HEK293T (cell line): ENCODE data around the gene PROM2.

Source experiments
- ARNT ChIP-seq: fragments of 450-650 bp; IDR thresholded peaks from 2 replicates; pipeline ENCODE4 v1.6.1; 2017; ENCODE audit warnings: mild to moderate bottlenecking
- BHLHE40 ChIP-seq: fragments of 450-650 bp; IDR thresholded peaks from 2 replicates; pipeline ENCODE4 v1.6.1; 2016; ENCODE audit warnings: mild to moderate bottlenecking, moderate library complexity, borderline replicate concordance
- ELF4 ChIP-seq: fragments of 450-650 bp; IDR thresholded peaks from 2 replicates; pipeline ENCODE4 v1.6.1; 2017; ENCODE audit warnings: antibody characterized with exemption
- FOXA1 ChIP-seq: fragments of 450-650 bp; IDR thresholded peaks from 2 replicates; pipeline ENCODE4 v1.6.1; 2016; ENCODE audit warnings: mild to moderate bottlenecking
- FOXK2 ChIP-seq: fragments of 450-650 bp; IDR thresholded peaks from 2 replicates; pipeline ENCODE4 v1.6.1; 2016; ENCODE audit warnings: mild to moderate bottlenecking
- FOXM1 ChIP-seq: fragments of 450-650 bp; IDR thresholded peaks from 2 replicates; pipeline ENCODE4 v1.6.1; 2017; ENCODE audit warnings: mild to moderate bottlenecking, borderline replicate concordance
- HDGF ChIP-seq: fragments of 450-650 bp; IDR thresholded peaks from 2 replicates; pipeline ENCODE4 v1.6.1; 2017; ENCODE audit warnings: antibody characterized with exemption, borderline replicate concordance
- LEF1 ChIP-seq: fragments of 450-650 bp; IDR thresholded peaks from 2 replicates; pipeline ENCODE4 v1.6.1; 2017; ENCODE audit warnings: mild to moderate bottlenecking, borderline replicate concordance
- NFRKB ChIP-seq: fragments of 450-650 bp; IDR thresholded peaks from 2 replicates; pipeline ENCODE4 v1.6.1; 2016; ENCODE audit warnings: mild to moderate bottlenecking, moderate library complexity
- SP1 ChIP-seq: fragments of 450-650 bp; IDR thresholded peaks from 2 replicates; pipeline ENCODE4 v1.6.1; 2017
- SUZ12 ChIP-seq: fragments of 450-650 bp; IDR thresholded peaks from 2 replicates; pipeline ENCODE4 v1.6.1; 2016; ENCODE audit warnings: mild to moderate bottlenecking
- TF ChIP-seq, protein P1 (sequence below): fragments of 450-650 bp; IDR thresholded peaks from 2 replicates; pipeline ENCODE4 v1.6.1; 2016

DNA sequence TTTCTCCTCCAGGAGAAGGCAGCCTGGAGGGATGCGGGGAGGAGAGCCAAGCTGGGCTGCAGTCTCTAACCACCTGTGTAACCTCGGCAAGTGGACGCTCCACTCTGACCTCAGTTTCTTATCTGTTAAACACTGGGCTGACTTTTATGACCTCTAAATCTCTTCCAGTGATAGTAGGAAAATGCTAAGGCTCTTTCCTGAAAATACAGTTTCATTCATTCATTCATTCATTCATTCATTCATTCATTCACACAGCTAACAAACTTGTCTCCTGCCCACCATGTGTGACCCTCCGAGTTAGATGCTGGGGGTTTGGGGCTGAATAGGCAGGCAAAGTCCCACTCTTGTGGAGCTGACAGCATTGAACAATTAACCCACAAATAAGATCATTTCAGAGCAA lies 9.3 kb downstream of the PROM2 start:
- TF ChIP-seq FOXK2 (no peak), SP1 (no peak), NFRKB (no peak), HDGF (no peak), LEF1 (no peak), SUZ12 (no peak), FOXA1 (no peak), ELF4 (no peak), FOXM1 (no peak), ARNT (no peak), BHLHE40 (no peak)
- TF ChIP-seq, protein P1, sequence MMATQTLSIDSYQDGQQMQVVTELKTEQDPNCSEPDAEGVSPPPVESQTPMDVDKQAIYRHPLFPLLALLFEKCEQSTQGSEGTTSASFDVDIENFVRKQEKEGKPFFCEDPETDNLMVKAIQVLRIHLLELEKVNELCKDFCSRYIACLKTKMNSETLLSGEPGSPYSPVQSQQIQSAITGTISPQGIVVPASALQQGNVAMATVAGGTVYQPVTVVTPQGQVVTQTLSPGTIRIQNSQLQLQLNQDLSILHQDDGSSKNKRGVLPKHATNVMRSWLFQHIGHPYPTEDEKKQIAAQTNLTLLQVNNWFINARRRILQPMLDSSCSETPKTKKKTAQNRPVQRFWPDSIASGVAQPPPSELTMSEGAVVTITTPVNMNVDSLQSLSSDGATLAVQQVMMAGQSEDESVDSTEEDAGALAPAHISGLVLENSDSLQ, result no peak
